OCI-LY1 (cell line): ENCODE measurements around the gene CAPN12.

Experiments used
- H2AFZ ChIP-seq: fragments of 200-600 bp; sonication (generic), shearing (Covaris generic); 2 replicates; pipeline ENCODE4 v1.6.0; 2014; ENCODE audit warnings: antibody characterized with exemption, mild to moderate bottlenecking, low read length
- H3F3A ChIP-seq: fragments of 200-600 bp; sonication (generic), shearing (Covaris generic); 2 replicates; pipeline ENCODE4 v1.6.0; 2014; ENCODE audit warnings: mild to moderate bottlenecking, antibody characterized with exemption, low read length, moderate library complexity; ENCODE audit not compliant: insufficient read depth
- H3K27ac ChIP-seq: fragments of 200-600 bp; sonication (generic); 2 replicates; pipeline ENCODE4 v1.5.1; 2014; ENCODE audit warnings: low read length, mixed run types, mild to moderate bottlenecking, low read depth; ENCODE audit not compliant: poor library complexity, severe bottlenecking
- H3K27me3 ChIP-seq: fragments of 200-600 bp; sonication (generic); 2 replicates; pipeline ENCODE4 v1.6.0; 2014; ENCODE audit warnings: antibody characterized with exemption, mild to moderate bottlenecking, low read length, moderate library complexity; ENCODE audit not compliant: insufficient read depth
- H3K36me3 ChIP-seq: fragments of 200-600 bp; sonication (generic); 2 replicates; pipeline ENCODE4 v1.6.1; 2014; ENCODE audit warnings: mild to moderate bottlenecking, antibody characterized with exemption, low read length, moderate library complexity, mixed read lengths; ENCODE audit not compliant: insufficient read depth
- H3K4me1 ChIP-seq: fragments of 200-600 bp; sonication (generic); 2 replicates; pipeline ENCODE4 v1.5.1; 2014; ENCODE audit warnings: mild to moderate bottlenecking, low read length, moderate library complexity; ENCODE audit not compliant: insufficient read depth, severe bottlenecking
- H3K4me2 ChIP-seq: fragments of 200-600 bp; sonication (generic), shearing (Covaris generic); 2 replicates; pipeline ENCODE4 v1.6.1; 2014; ENCODE audit warnings: low read length
- H3K4me3 ChIP-seq: fragments of 200-600 bp; sonication (generic); 2 replicates; pipeline ENCODE4 v1.5.1; 2014; ENCODE audit warnings: low read length, low read depth, mild to moderate bottlenecking, mixed read lengths; ENCODE audit not compliant: poor library complexity, severe bottlenecking
- H3K79me2 ChIP-seq: fragments of 200-600 bp; shearing (Covaris generic); 2 replicates; pipeline ENCODE4 v1.6.1; 2016; ENCODE audit warnings: mixed run types, low read length, mixed read lengths; ENCODE audit not compliant: insufficient read depth
- H3K9ac ChIP-seq: fragments of 200-600 bp; sonication (generic), shearing (Covaris generic); 2 replicates; pipeline ENCODE4 v1.6.1; 2014; ENCODE audit warnings: mild to moderate bottlenecking, low read length, mixed read lengths
- H3K9me2 ChIP-seq: fragments of 200-600 bp; sonication (generic), shearing (Covaris generic); 2 replicates; pipeline ENCODE4 v1.6.1; 2014; ENCODE audit warnings: low read depth, mild to moderate bottlenecking, low read length, mixed read lengths
- H3K9me3 ChIP-seq: fragments of 200-600 bp; shearing (Covaris generic); 2 replicates; pipeline ENCODE4 v1.6.1; 2014; ENCODE audit warnings: low read length, mixed read lengths
- H4K20me1 ChIP-seq: fragments of 200-600 bp; sonication (generic), shearing (Covaris generic); 2 replicates; pipeline ENCODE4 v1.6.0; 2016; ENCODE audit warnings: mild to moderate bottlenecking, low read length; ENCODE audit not compliant: insufficient read depth
- CTCF ChIP-seq: fragments of 200-600 bp; sonication (generic), shearing (Covaris generic); IDR thresholded peaks from 2 replicates; pipeline ENCODE4 v1.5.1; 2017; ENCODE audit warnings: mild to moderate bottlenecking, antibody characterized with exemption, low read length, moderate library complexity, mixed read lengths
- EZH2 ChIP-seq: fragments of 200-600 bp; sonication (generic), shearing (Covaris generic); IDR thresholded peaks from 2 replicates; pipeline ENCODE4 v1.8.0; 2017; ENCODE audit warnings: borderline replicate concordance, mixed run types, mild to moderate bottlenecking, antibody characterized with exemption, low read length, moderate library complexity, mixed read lengths

CAPN12 gene

GRCh38 chr19:38682195-38682867, 61.9 kb downstream of the CAPN12 start:
- H4K20me1 ChIP-seq, result no peaks in the 10 kb centered on the region
- H2AFZ ChIP-seq, result no peak overlapping the region
- no peak overlapping the region for H3K9ac ChIP-seq
- H3K9me3 ChIP-seq, result no peaks in the 10 kb centered on the region
- TF ChIP-seq EZH2 (no peak), CTCF (no peak)
- no peaks in the 10 kb centered on the region for H3K9me2 ChIP-seq
- peaks cover 4% of the 10 kb centered on the region; the same call in 1 of the 2 replicates for H3K79me2 ChIP-seq
- H3K4me2 ChIP-seq, result no peak overlapping the region
- no peaks in the 10 kb centered on the region for H3F3A ChIP-seq
- peaks cover 16% of the 10 kb centered on the region; the same call in 1 of the 2 replicates for H3K36me3 ChIP-seq
- H3K4me1 ChIP-seq, result peaks cover 21% of the 10 kb centered on the region
- no peak overlapping the region for H3K27ac ChIP-seq
- no peaks in the 10 kb centered on the region for H3K27me3 ChIP-seq
- no peak overlapping the region for H3K4me3 ChIP-seq
